CD14-positive monocyte (primary cell): ENCODE results near the gene LYVE1. TPM values are rescaled to one million over a fixed set of nuclear protein-coding genes. Genes with fewer than 3 reads are reported as not detected.

Source experiments
- DNase-seq, 3 donors: peaks; one replicate each; pipeline ENCODE4 v3.0.0-alpha.2; 2011 to 2022
- H2AFZ ChIP-seq: 2 replicates; pipeline ENCODE4 v1.6.0; 2012; ENCODE audit warnings: mild to moderate bottlenecking, low read depth, low read length, inconsistent platforms; ENCODE audit not compliant: insufficient read depth, poor library complexity, severe bottlenecking
- H3K27ac ChIP-seq, 2 donors: 1 replicate in 1 of 2; 2 replicates in 1 of 2; pipeline ENCODE4 v1.5.1; 2012 to 2013; ENCODE audit warnings: low read length in 2 of 2, control low read depth in 1 of 2, inconsistent platforms in 1 of 2, low read depth in 1 of 2, mild to moderate bottlenecking in 1 of 2
- H3K27me3 ChIP-seq, 2 donors: one replicate each; pipeline versions ENCODE4 v1.6.0 to v1.6.1; 2011 to 2013; ENCODE audit warnings: low read length in 2 of 2; ENCODE audit not compliant: control insufficient read depth in 2 of 2, insufficient read depth in 2 of 2
- H3K36me3 ChIP-seq, 2 donors: replicated peaks in 1 of 2; 1 replicate in 1 of 2; 2 replicates in 1 of 2; pipeline versions ENCODE4 v1.5.1 to v1.6.1; 2012 to 2013; ENCODE audit warnings: low read length in 2 of 2, control low read depth in 1 of 2, inconsistent platforms in 1 of 2, mild to moderate bottlenecking in 1 of 2; ENCODE audit not compliant: insufficient read depth in 2 of 2, control insufficient read depth in 1 of 2
- H3K4me1 ChIP-seq, 2 donors: 1 replicate in 1 of 2; 2 replicates in 1 of 2; pipeline versions ENCODE4 v1.5.1 to v1.6.1; 2012 to 2013; ENCODE audit warnings: low read length in 2 of 2, control low read depth in 1 of 2, inconsistent platforms in 1 of 2, mild to moderate bottlenecking in 1 of 2, moderate library complexity in 1 of 2; ENCODE audit not compliant: insufficient read depth in 2 of 2, control insufficient read depth in 1 of 2
- H3K4me2 ChIP-seq: replicated peaks from 2 replicates; pipeline ENCODE3; 2012; ENCODE audit warnings: low read length, moderate library complexity, mild to moderate bottlenecking; ENCODE audit not compliant: poor library complexity, severe bottlenecking; ENCODE audit errors: extremely low read depth
- H3K4me3 ChIP-seq, 3 experiments: fragments of 200-600 bp in 1 of 3; sonication (generic) in 1 of 3; replicated peaks in 1 of 3; 1 replicate in 2 of 3; 2 replicates in 1 of 3; pipeline ENCODE4 v1.5.1; 2011 to 2013; ENCODE audit warnings: low read length in 3 of 3, mild to moderate bottlenecking in 3 of 3, control low read depth in 2 of 3, low read depth in 2 of 3, inconsistent platforms in 1 of 3, moderate library complexity in 1 of 3
- H3K79me2 ChIP-seq: 2 replicates; pipeline ENCODE4 v1.6.0; 2012; ENCODE audit warnings: mild to moderate bottlenecking, control low read depth, inconsistent platforms, low read length, moderate library complexity; ENCODE audit not compliant: insufficient read depth
- H3K9ac ChIP-seq: 2 replicates; pipeline ENCODE4 v1.6.0; 2017; ENCODE audit warnings: low read length, mild to moderate bottlenecking; ENCODE audit not compliant: insufficient read depth, poor library complexity, severe bottlenecking
- H3K9me3 ChIP-seq, 2 donors: replicated peaks in 1 of 2; 1 replicate in 1 of 2; 2 replicates in 1 of 2; pipeline versions ENCODE4 v1.5.1 to v1.6.1; 2012 to 2013; ENCODE audit warnings: low read length in 2 of 2, control low read depth in 1 of 2; ENCODE audit not compliant: control insufficient read depth in 1 of 2, insufficient read depth in 1 of 2
- H4K20me1 ChIP-seq: 2 replicates; pipeline ENCODE4 v1.6.0; 2012; ENCODE audit warnings: mild to moderate bottlenecking, low read length, control low read depth, moderate library complexity; ENCODE audit not compliant: insufficient read depth
- H3K27ac Mint-ChIP-seq, 7 donors: one replicate each; pipeline ENCODE4 v1.8.0; 2020; ENCODE audit warnings: mild to moderate bottlenecking in 7 of 7, mixed read lengths in 7 of 7, moderate library complexity in 6 of 7, inconsistent platforms in 2 of 7
- H3K27me3 Mint-ChIP-seq, 3 donors: one replicate each; pipeline ENCODE4 v1.8.0; 2021 to 2022; ENCODE audit warnings: low read depth in 3 of 3, mild to moderate bottlenecking in 3 of 3, mixed read lengths in 3 of 3, moderate library complexity in 3 of 3, inconsistent platforms in 1 of 3
- H3K36me3 Mint-ChIP-seq, 2 donors: one replicate each; pipeline ENCODE4 v1.8.0; 2020; ENCODE audit warnings: mixed read lengths in 2 of 2, inconsistent platforms in 1 of 2, mild to moderate bottlenecking in 1 of 2
- H3K4me1 Mint-ChIP-seq: one replicate; pipeline ENCODE4 v1.8.0; 2020; ENCODE audit warnings: mild to moderate bottlenecking, mixed read lengths
- H3K4me3 Mint-ChIP-seq, 2 donors: one replicate each; pipeline ENCODE4 v1.8.0; 2020; ENCODE audit warnings: mild to moderate bottlenecking in 2 of 2, mixed read lengths in 2 of 2, moderate library complexity in 1 of 2
- H3K9me3 Mint-ChIP-seq, 7 donors: one replicate each; pipeline ENCODE4 v1.8.0; 2020 to 2022; ENCODE audit warnings: mixed read lengths in 7 of 7, mild to moderate bottlenecking in 6 of 7, moderate library complexity in 6 of 7, inconsistent platforms in 2 of 7
- WGBS: methylation state at CpG from one replicate; pipeline ENCODE4 v1.1.5; 2013; ENCODE audit warnings: missing lambda C conversion rate; ENCODE audit not compliant: insufficient coverage; 5-methylcytosine and 5-hydroxymethylcytosine counted together
- intact Hi-C, 2 donors: fragments of 100-400 bp; cut with micrococcal nuclease; formaldehyde crosslinking; loops; one replicate each; pipeline versions ENCODE4 v1.15.0 to v1.15.1; 2023
- polyA plus RNA-seq, 3 donors: library from polyadenylated mRNA; depleted of rRNA in 1 of 3; unstranded in 2 of 3; stranded (reverse) in 1 of 3; fragments of 300-500 nt in 2 of 3; fragments of >200 nt in 1 of 3; fragmentation: Illumina TruSeq in 2 of 3; gene quantifications; 1 replicate in 2 of 3; 2 replicates in 1 of 3; pipeline ENCODE4 v1.2.3, GENCODE V29; 2012 to 2021
- TF ChIP-seq, protein P1 (sequence below): fragments of 200-600 bp; IDR thresholded peaks from one replicate; pipeline ENCODE4 v1.8.0; 2022; ENCODE audit warnings: antibody characterized with exemption, mild to moderate bottlenecking

The LYVE1 gene
- polyA plus RNA-seq, 3 donors = 0.07 to 0.31 TPM; not detected in 1

DNA sequence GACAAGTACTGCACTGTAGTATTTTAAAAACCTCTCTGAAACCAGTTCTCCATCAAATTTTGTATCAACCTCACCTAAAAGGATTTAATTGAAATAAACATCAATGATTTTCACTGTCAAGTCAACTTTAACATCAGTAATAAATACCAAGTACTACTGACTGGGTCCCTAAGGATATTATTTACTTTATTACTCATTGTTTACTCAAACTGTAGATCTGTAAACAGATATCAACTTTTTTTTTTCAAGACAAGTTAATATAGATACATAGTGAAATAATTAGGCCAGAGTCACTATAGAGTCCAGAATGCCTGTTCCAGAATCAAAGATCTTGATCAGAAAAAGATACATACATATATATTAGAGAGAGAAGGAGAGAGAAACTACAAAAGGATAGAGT, 29.1 kb downstream of the LYVE1 start:
- Histone ChIP-seq H3K36me3 (no peaks in the 10 kb centered on the region), H3K9ac (no peak overlapping the region), H3K27ac (no peak overlapping the region), H3K4me3 (no peak overlapping the region), H3K4me2 (peak overlapping the region; percentile 6), H3K4me1 (peaks cover 20 to 23% of the 10 kb centered on the region in 2 donors), H4K20me1 (peaks cover 4% of the 10 kb centered on the region), H2AFZ (no peak overlapping the region), H3K9me3 (peaks cover 2 to 8% of the 10 kb centered on the region in 2 donors), H3K27me3 (no peaks in the 10 kb centered on the region), H3K79me2 (peaks cover 28% of the 10 kb centered on the region)
- Mint-ChIP-seq H3K36me3 (peaks cover 0 to 3% of the 10 kb centered on the region in 2 donors), H3K4me3 (peak overlapping the region in 1 of 2 donors; percentile 94), H3K27ac (no peak overlapping the region), H3K9me3 (peaks cover 3 to 10% (median 7%) of the 10 kb centered on the region in 7 donors), H3K4me1 (peaks cover 28% of the 10 kb centered on the region), H3K27me3 (no peaks in the 10 kb centered on the region)
- TF ChIP-seq, protein P1, sequence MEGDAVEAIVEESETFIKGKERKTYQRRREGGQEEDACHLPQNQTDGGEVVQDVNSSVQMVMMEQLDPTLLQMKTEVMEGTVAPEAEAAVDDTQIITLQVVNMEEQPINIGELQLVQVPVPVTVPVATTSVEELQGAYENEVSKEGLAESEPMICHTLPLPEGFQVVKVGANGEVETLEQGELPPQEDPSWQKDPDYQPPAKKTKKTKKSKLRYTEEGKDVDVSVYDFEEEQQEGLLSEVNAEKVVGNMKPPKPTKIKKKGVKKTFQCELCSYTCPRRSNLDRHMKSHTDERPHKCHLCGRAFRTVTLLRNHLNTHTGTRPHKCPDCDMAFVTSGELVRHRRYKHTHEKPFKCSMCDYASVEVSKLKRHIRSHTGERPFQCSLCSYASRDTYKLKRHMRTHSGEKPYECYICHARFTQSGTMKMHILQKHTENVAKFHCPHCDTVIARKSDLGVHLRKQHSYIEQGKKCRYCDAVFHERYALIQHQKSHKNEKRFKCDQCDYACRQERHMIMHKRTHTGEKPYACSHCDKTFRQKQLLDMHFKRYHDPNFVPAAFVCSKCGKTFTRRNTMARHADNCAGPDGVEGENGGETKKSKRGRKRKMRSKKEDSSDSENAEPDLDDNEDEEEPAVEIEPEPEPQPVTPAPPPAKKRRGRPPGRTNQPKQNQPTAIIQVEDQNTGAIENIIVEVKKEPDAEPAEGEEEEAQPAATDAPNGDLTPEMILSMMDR = no peak
- DNase-seq = no peak
- intact Hi-C loops = no loop called here

DNA sequence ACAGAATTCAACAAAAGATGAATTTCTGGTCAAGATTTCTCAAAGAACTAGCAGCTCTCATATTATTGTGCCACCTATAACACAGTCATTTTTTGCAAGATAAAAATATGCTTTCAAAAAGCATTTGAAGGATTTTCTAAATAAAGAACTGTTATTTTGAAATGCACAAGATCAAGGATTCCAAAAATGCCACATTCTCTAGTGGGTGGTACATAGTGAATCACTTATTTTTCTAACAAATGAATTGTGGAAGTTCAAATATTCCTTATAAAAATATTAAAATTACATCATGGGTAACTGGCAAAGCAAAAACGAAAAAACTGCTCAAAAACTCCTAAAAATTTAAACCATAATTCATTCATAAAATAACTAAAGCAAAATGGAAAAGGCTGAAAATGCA, 29.5 kb downstream of the LYVE1 start:
- Histone ChIP-seq H3K4me3 (no peak overlapping the region), H3K9ac (no peak overlapping the region), H2AFZ (no peak overlapping the region), H3K9me3 (peaks cover 0 to 4% of the 10 kb centered on the region in 2 donors), H3K79me2 (peaks cover 28% of the 10 kb centered on the region), H3K4me1 (peaks cover 21% of the 10 kb centered on the region in 2 donors), H3K27ac (no peak overlapping the region), H3K4me2 (peak overlapping the region; percentile 6), H3K36me3 (peaks cover under 1 to 2% of the 10 kb centered on the region in 2 donors), H4K20me1 (peaks cover 4% of the 10 kb centered on the region), H3K27me3 (no peaks in the 10 kb centered on the region)
- no peaks in the 10 kb centered on the region for H3K27me3 Mint-ChIP-seq
- no peak overlapping the region for H3K4me3 Mint-ChIP-seq
- peaks cover 28% of the 10 kb centered on the region for H3K4me1 Mint-ChIP-seq
- no CpG with 5 or more reads among the region's 1 CpG for WGBS
- TF ChIP-seq, protein P1 = no peak
- H3K9me3 Mint-ChIP-seq = peaks cover 0 to 6% (median 3%) of the 10 kb centered on the region in 7 donors
- H3K27ac Mint-ChIP-seq = no peak overlapping the region
- intact Hi-C loops = no loop called here
- peaks cover 2 to 5% of the 10 kb centered on the region in 2 donors for H3K36me3 Mint-ChIP-seq
- no peak for DNase-seq
